Transverse colon (tissue), 4 donors: ENCODE data around the gene CFAP97.

ENCODE experiments used
- EP300 ChIP-seq: sonication (generic); formaldehyde crosslinking; IDR thresholded peaks from one replicate; pipeline ENCODE4 v1.6.1; 2017; ENCODE audit warnings: antibody characterized with exemption, low read depth
- POLR2A ChIP-seq: fragments of 450-650 bp; IDR thresholded peaks from one replicate; pipeline ENCODE4 v1.6.1; 2016; ENCODE audit warnings: antibody characterized with exemption, mild to moderate bottlenecking, moderate library complexity
- POLR2AphosphoS5 ChIP-seq, 3 donors: sonication (generic); formaldehyde crosslinking; IDR thresholded peaks; one replicate each; pipeline ENCODE4 v1.6.1; 2016; ENCODE audit warnings: antibody characterized with exemption in 3 of 3
- TF ChIP-seq, protein P1 (sequence below), 5 experiments: fragments of 200-600 bp in 3 of 5; fragments of 450-650 bp in 2 of 5; sonication (generic) in 3 of 5; IDR thresholded peaks; 1 replicate in 2 of 5; 2 replicates in 3 of 5; pipeline ENCODE4 v1.5.1; 2016 to 2017; ENCODE audit warnings: antibody characterized with exemption in 5 of 5, inconsistent platforms in 3 of 5, mild to moderate bottlenecking in 2 of 5, moderate library complexity in 1 of 5

DNA sequence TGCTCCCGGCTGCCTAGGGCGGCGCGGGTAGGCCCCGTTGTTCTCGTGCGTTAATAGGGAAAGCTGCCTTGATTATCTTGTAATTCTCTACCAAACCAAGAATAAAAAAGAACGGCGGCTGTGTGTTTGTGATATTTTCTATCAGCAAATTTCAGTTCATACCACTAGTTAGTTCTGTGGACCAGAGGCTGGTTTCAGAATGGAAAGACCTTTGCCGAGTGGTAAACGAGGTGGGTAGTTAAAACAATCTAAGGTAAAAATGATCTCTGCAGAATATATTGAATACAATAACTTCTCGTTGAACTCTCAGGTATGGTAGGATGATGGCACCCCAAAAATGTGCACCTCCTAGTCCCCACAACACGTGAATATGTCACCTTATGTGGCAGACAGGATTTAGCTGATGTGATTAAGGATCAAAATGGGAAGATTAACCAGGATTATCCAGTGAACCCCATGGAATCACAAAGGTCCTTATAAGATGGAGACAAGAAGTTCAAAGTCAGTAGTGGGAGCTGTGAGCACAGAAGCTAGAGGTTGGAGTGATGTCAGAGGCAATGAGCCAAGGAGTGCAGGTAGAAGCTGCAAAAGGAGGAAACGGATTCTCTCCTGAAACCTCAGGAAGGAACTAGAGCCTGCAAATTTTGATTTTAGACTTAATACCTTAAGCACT, 574 bp upstream of the CFAP97 start:
- no peak for TF ChIP-seq POLR2AphosphoS5 (IDR thresholded peaks at IDR 0.05)
- TF ChIP-seq, protein P1, sequence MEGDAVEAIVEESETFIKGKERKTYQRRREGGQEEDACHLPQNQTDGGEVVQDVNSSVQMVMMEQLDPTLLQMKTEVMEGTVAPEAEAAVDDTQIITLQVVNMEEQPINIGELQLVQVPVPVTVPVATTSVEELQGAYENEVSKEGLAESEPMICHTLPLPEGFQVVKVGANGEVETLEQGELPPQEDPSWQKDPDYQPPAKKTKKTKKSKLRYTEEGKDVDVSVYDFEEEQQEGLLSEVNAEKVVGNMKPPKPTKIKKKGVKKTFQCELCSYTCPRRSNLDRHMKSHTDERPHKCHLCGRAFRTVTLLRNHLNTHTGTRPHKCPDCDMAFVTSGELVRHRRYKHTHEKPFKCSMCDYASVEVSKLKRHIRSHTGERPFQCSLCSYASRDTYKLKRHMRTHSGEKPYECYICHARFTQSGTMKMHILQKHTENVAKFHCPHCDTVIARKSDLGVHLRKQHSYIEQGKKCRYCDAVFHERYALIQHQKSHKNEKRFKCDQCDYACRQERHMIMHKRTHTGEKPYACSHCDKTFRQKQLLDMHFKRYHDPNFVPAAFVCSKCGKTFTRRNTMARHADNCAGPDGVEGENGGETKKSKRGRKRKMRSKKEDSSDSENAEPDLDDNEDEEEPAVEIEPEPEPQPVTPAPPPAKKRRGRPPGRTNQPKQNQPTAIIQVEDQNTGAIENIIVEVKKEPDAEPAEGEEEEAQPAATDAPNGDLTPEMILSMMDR (IDR thresholded peaks at IDR 0.05): no peak
- no peak for TF ChIP-seq EP300
- TF ChIP-seq POLR2A: no peak
